H1 (cell line): Measurements from ENCODE around the gene RTF2. TPM values are rescaled to one million over a fixed set of nuclear protein-coding genes. Genes with fewer than 3 reads are reported as not detected.
A peak's percentile ranks its signal among the peaks of the same experiment; 100 is the strongest.

Experiments used
- CTCF ChIA-PET: fragments of 300-600 bp; sonication (Branson Sonifier 250); formaldehyde crosslinking; loops from one replicate; lab custom pipeline; 2021; ENCODE audit not compliant: partially characterized antibody; lab: Charles Lee
- POLR2A ChIA-PET: fragments of 300-600 bp; sonication (Branson Sonifier 250); formaldehyde crosslinking; loops from one replicate; lab custom pipeline; 2021; ENCODE audit warnings: inconsistent platforms; ENCODE audit not compliant: partially characterized antibody; lab: Charles Lee
- DNase-seq, 2 experiments: peaks; one replicate each; pipeline versions ENCODE4 v3.0.0 to v3.0.0-alpha.2; 2010 to 2022; ENCODE audit warnings: low spot score in 2 of 2, low read depth in 1 of 2, mixed read lengths in 1 of 2
- FAIRE-seq: peaks from 2 replicates; lab custom pipeline; 2011; peaks lifted over from hg19 to GRCh38; lab: Jason Lieb, UNC
- H2AFZ ChIP-seq: 2 replicates; pipeline ENCODE4 v1.8.1; 2012; ENCODE audit warnings: low read length, inconsistent platforms
- H2AK5ac ChIP-seq: 2 replicates; pipeline ENCODE4 v1.6.1; 2013; ENCODE audit warnings: low read depth, low read length
- H2BK120ac ChIP-seq: replicated peaks from 2 replicates; pipeline ENCODE3; 2013; ENCODE audit warnings: low read depth, low read length, inconsistent platforms
- H2BK12ac ChIP-seq: 2 replicates; pipeline ENCODE4 v1.6.1; 2013; ENCODE audit warnings: low read depth, low read length
- H2BK15ac ChIP-seq: 2 replicates; pipeline ENCODE4 v1.6.1; 2013; ENCODE audit warnings: low read length
- H2BK20ac ChIP-seq: 2 replicates; pipeline ENCODE4 v1.6.1; 2013; ENCODE audit warnings: low read length
- H2BK5ac ChIP-seq: 2 replicates; pipeline ENCODE4 v1.6.1; 2013; ENCODE audit warnings: low read depth, low read length
- H3K14ac ChIP-seq: 2 replicates; pipeline ENCODE4 v1.6.1; 2013; ENCODE audit warnings: inconsistent platforms; ENCODE audit not compliant: insufficient read length
- H3K18ac ChIP-seq: 2 replicates; pipeline ENCODE4 v1.6.1; 2013; ENCODE audit warnings: low read length; ENCODE audit errors: extremely low read depth
- H3K23ac ChIP-seq: 2 replicates; pipeline ENCODE4 v1.6.1; 2013; ENCODE audit warnings: inconsistent platforms; ENCODE audit not compliant: insufficient read length
- H3K23me2 ChIP-seq: 2 replicates; pipeline ENCODE4 v1.6.1; 2013; ENCODE audit warnings: low read depth, low read length
- H3K27ac ChIP-seq: 2 replicates; pipeline ENCODE4 v1.6.1; 2011; ENCODE audit warnings: low read depth, low read length, inconsistent platforms
- H3K27me3 ChIP-seq, 4 experiments: replicated peaks in 1 of 4; 1 replicate in 1 of 4; 2 replicates in 3 of 4; pipeline versions ENCODE4 v1.6.1 to v1.8.1; 2011 to 2013; ENCODE audit warnings: low read length in 3 of 4, mild to moderate bottlenecking in 3 of 4, inconsistent platforms in 2 of 4, mixed read lengths in 2 of 4, moderate library complexity in 1 of 4; ENCODE audit not compliant: control insufficient read depth in 3 of 4, insufficient read depth in 3 of 4; ENCODE audit errors: extremely low read depth in 1 of 4
- H3K36me3 ChIP-seq, 4 experiments: 2 replicates each; pipeline versions ENCODE4 v1.6.1 to v1.8.1; 2011 to 2013; ENCODE audit warnings: mild to moderate bottlenecking in 4 of 4, low read length in 3 of 4, moderate library complexity in 2 of 4, control low read depth in 1 of 4, inconsistent platforms in 1 of 4; ENCODE audit not compliant: insufficient read depth in 4 of 4, control insufficient read depth in 2 of 4
- H3K4ac ChIP-seq: replicated peaks from 2 replicates; pipeline ENCODE3; 2013; ENCODE audit warnings: low read length, low read depth, mixed read lengths, inconsistent platforms; ENCODE audit not compliant: insufficient read length
- H3K4me1 ChIP-seq, 4 experiments: replicated peaks in 1 of 4; 1 replicate in 1 of 4; 2 replicates in 3 of 4; pipeline versions ENCODE4 v1.6.1 to v1.8.1; 2011 to 2013; ENCODE audit warnings: low read length in 3 of 4, inconsistent platforms in 2 of 4, mixed read lengths in 1 of 4; ENCODE audit not compliant: insufficient read depth in 4 of 4, control insufficient read depth in 3 of 4
- H3K4me2 ChIP-seq, 2 experiments: 2 replicates each; pipeline versions ENCODE4 v1.6.1 to v1.8.1; 2011 to 2013; ENCODE audit warnings: low read depth in 2 of 2, low read length in 2 of 2, control low read depth in 1 of 2, inconsistent platforms in 1 of 2, mild to moderate bottlenecking in 1 of 2; ENCODE audit not compliant: insufficient read depth in 1 of 2
- H3K4me3 ChIP-seq, 4 experiments: fragments of 200-600, 300-600 bp in 1 of 4; sonication (generic), shearing (Covaris generic), sonication (Bioruptor Twin) in 1 of 4; 2 replicates each; pipeline versions ENCODE4 v1.5.1 to v1.8.1; 2011 to 2016; ENCODE audit warnings: low read length in 4 of 4, low read depth in 3 of 4, control low read depth in 2 of 4, inconsistent platforms in 2 of 4, mild to moderate bottlenecking in 2 of 4, mixed read lengths in 1 of 4, moderate library complexity in 1 of 4; ENCODE audit not compliant: insufficient read depth in 2 of 4; ENCODE audit errors: extremely low read depth in 1 of 4
- H3K56ac ChIP-seq: replicated peaks from 2 replicates; pipeline ENCODE3; 2013; ENCODE audit warnings: low read depth, mild to moderate bottlenecking, mixed read lengths, low read length, inconsistent platforms; ENCODE audit not compliant: insufficient read length
- H3K79me1 ChIP-seq: 2 replicates; pipeline ENCODE4 v1.6.1; 2013; ENCODE audit warnings: low read depth, low read length, control low read depth
- H3K79me2 ChIP-seq, 2 experiments: 2 replicates each; pipeline versions ENCODE4 v1.6.1 to v1.8.1; 2012 to 2013; ENCODE audit warnings: low read length in 2 of 2, mild to moderate bottlenecking in 2 of 2, inconsistent platforms in 1 of 2; ENCODE audit not compliant: insufficient read depth in 2 of 2, control insufficient read depth in 1 of 2
- H3K9ac ChIP-seq, 4 experiments: replicated peaks in 1 of 4; 1 replicate in 1 of 4; 2 replicates in 3 of 4; pipeline versions ENCODE4 v1.6.1 to v1.8.1; 2011 to 2013; ENCODE audit warnings: low read depth in 3 of 4, low read length in 3 of 4, control low read depth in 2 of 4, mild to moderate bottlenecking in 2 of 4, moderate library complexity in 2 of 4, inconsistent platforms in 1 of 4; ENCODE audit errors: extremely low read depth in 1 of 4
- H3K9me3 ChIP-seq, 2 experiments: 2 replicates each; pipeline versions ENCODE4 v1.6.1 to v1.8.1; 2012 to 2013; ENCODE audit warnings: mild to moderate bottlenecking in 2 of 2, moderate library complexity in 2 of 2, control low read depth in 1 of 2, inconsistent platforms in 1 of 2, low read depth in 1 of 2, low read length in 1 of 2, mixed read lengths in 1 of 2; ENCODE audit not compliant: insufficient read depth in 2 of 2
- H4K20me1 ChIP-seq, 2 experiments: replicated peaks in 1 of 2; 2 replicates each; pipeline versions ENCODE3 to v1.8.1; 2011 to 2013; ENCODE audit warnings: inconsistent platforms in 2 of 2, low read length in 2 of 2, mild to moderate bottlenecking in 1 of 2; ENCODE audit not compliant: insufficient read depth in 2 of 2, control insufficient read depth in 1 of 2
- H4K5ac ChIP-seq: 2 replicates; pipeline ENCODE4 v1.6.1; 2013; ENCODE audit warnings: low read length, low read depth, mixed read lengths, inconsistent platforms; ENCODE audit not compliant: insufficient read length
- H4K8ac ChIP-seq: 2 replicates; pipeline ENCODE4 v1.8.0; 2013; ENCODE audit warnings: mild to moderate bottlenecking, moderate library complexity, low read length, inconsistent platforms; ENCODE audit not compliant: insufficient read depth; ENCODE audit errors: extremely low read depth
- H4K91ac ChIP-seq: replicated peaks from 2 replicates; pipeline ENCODE3; 2013; ENCODE audit warnings: low read length, mixed read lengths, inconsistent platforms; ENCODE audit not compliant: insufficient read length
- BACH1 ChIP-seq: IDR thresholded peaks from 2 replicates; pipeline ENCODE4 v1.6.1; 2012; ENCODE audit warnings: low read length, improper control_type of control experiment
- BRCA1 ChIP-seq: IDR thresholded peaks from 2 replicates; pipeline ENCODE4 v1.6.1; 2012; ENCODE audit warnings: low read depth, low read length, improper control_type of control experiment
- GABPA ChIP-seq: IDR thresholded peaks from 2 replicates; pipeline ENCODE4 v1.6.1; 2011; ENCODE audit warnings: mild to moderate bottlenecking, low read length, moderate library complexity, borderline replicate concordance; ENCODE audit not compliant: insufficient read depth
- HDAC6 ChIP-seq: IDR thresholded peaks from one replicate; pipeline ENCODE4 v1.7.1; 2012; ENCODE audit warnings: low read depth, mild to moderate bottlenecking, inconsistent platforms, low read length, moderate library complexity
- JUN ChIP-seq: IDR thresholded peaks from 2 replicates; pipeline ENCODE4 v1.6.1; 2011; ENCODE audit warnings: low read depth, mild to moderate bottlenecking, improper control_type of control experiment, low read length
- RAD21 ChIP-seq, 2 experiments: IDR thresholded peaks in 1 of 2; conservative IDR thresholded peaks in 1 of 2; 2 replicates each; pipeline ENCODE4 v1.6.1; 2011; ENCODE audit warnings: low read depth in 2 of 2, low read length in 2 of 2, improper control_type of control experiment in 1 of 2, inconsistent platforms in 1 of 2, mild to moderate bottlenecking in 1 of 2, moderate library complexity in 1 of 2
- RNF2 ChIP-seq: fragments of 200-900, 300-1000 bp; sonication (generic); IDR thresholded peaks from 2 replicates; pipeline ENCODE4 v1.7.1; 2016; ENCODE audit warnings: borderline replicate concordance, low read depth, mild to moderate bottlenecking, antibody characterized with exemption, low read length; ENCODE audit not compliant: poor library complexity, severe bottlenecking; ENCODE audit errors: missing control alignments
- SIX5 ChIP-seq: IDR thresholded peaks from 2 replicates; pipeline ENCODE4 v1.6.1; 2011; ENCODE audit warnings: mild to moderate bottlenecking, low read depth, low read length
- SP4 ChIP-seq: IDR thresholded peaks from 2 replicates; pipeline ENCODE4 v1.6.1; 2012; ENCODE audit warnings: low read length, inconsistent platforms
- TCF12 ChIP-seq: IDR thresholded peaks from 2 replicates; pipeline ENCODE4 v1.6.1; 2011; ENCODE audit warnings: low read depth, mild to moderate bottlenecking, low read length
- ZNF274 ChIP-seq: IDR thresholded peaks from 2 replicates; pipeline ENCODE4 v1.7.0; 2012; ENCODE audit warnings: low read length, borderline replicate concordance; ENCODE audit errors: extremely low read depth
- WGBS, 2 experiments: shearing (Covaris generic) in 1 of 2; methylation state at CpG; one replicate each; pipeline versions ENCODE4 v1.1.6 to v1.1.7; 2013 to 2015; ENCODE audit warnings: low lambda C conversion rate in 2 of 2, mixed read lengths in 2 of 2, inconsistent platforms in 1 of 2, low coverage in 1 of 2, missing lambda C conversion rate in 1 of 2; ENCODE audit not compliant: insufficient replicate concordance in 2 of 2, insufficient coverage in 1 of 2, insufficient read length in 1 of 2; ENCODE audit errors: extremely low coverage in 1 of 2, missing lambda C conversion rate in 1 of 2; 5-methylcytosine and 5-hydroxymethylcytosine counted together
- polyA plus RNA-seq, 7 experiments: library from polyadenylated mRNA; depleted of rRNA in 3 of 7; stranded (reverse) in 5 of 7; unstranded in 2 of 7; fragments of >200 nt in 5 of 7; fragments of 200-250 nt in 2 of 7; gene quantifications; 1 replicate in 5 of 7; 2 replicates in 1 of 7; 4 replicates in 1 of 7; pipeline versions ENCODE4 v1.2.1 to v1.2.3, GENCODE V29; 2011 to 2013; ENCODE audit warnings: missing spikeins in 2 of 7, mixed read lengths in 2 of 7
- total RNA-seq: library from RNA; stranded (reverse); fragmentation: NEBNext Ultra II Directional; extraction: Animal tissue kit (Norgen Biotek cat#: 25700); gene quantifications from 2 replicates; pipeline ENCODE4 v1.2.1, GENCODE V29; 2021
- TF ChIP-seq, protein P1 (sequence below): IDR thresholded peaks from 2 replicates; pipeline ENCODE4 v1.6.1; 2011; ENCODE audit warnings: low read length, improper control_type of control experiment
- TF ChIP-seq, protein P2 (sequence below): IDR thresholded peaks from 2 replicates; pipeline ENCODE4 v1.6.1; 2012; ENCODE audit warnings: inconsistent platforms

Gene RTF2
- total and polyA plus RNA-seq, 2 of the 8 experiments (the other 6 are each of a cell fraction or from before 2014, with no cell fraction given): 33.9 to 51.2 TPM

DNA sequence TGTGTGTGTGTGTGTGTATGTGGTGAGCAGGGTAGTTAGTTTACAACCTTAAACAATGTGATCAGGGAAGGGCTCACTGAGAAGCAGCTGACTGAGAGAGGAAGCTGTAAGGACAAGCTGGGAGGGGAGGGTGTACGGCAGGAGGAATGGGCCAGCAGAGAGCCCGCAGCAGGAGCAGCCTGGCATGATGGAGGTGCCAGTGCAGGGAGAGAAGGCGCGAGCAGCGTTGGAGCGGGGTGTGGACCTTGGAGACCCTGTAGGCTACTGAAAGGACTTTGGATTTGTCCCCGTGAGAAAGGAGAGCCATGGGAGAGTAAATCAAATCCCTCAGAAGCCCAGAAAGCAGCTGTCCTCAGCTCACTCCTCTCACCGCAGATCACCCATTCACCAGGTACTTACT is 83.1 kb downstream of the RTF2 start:
- no peak overlapping the region for H3K18ac ChIP-seq
- H3K79me1 ChIP-seq: no peaks in the 10 kb centered on the region
- 0 out of 2 replicates have a peak overlapping the region, but pooled peaks have one; percentile 18 for H2BK20ac ChIP-seq
- no peak overlapping the region for H3K27ac ChIP-seq
- H4K8ac ChIP-seq: no peak overlapping the region
- 0 out of 2 replicates have a peak overlapping the region, but pooled peaks have one; percentile 9 for H2BK12ac ChIP-seq
- no peak overlapping the region for H3K14ac ChIP-seq
- H4K20me1 ChIP-seq: no peaks in the 10 kb centered on the region
- H3K79me2 ChIP-seq: no peaks in the 10 kb centered on the region
- no peaks in the 10 kb centered on the region for H3K27me3 ChIP-seq
- WGBS, 2 experiments: 88% methylated on average over 7 of the region's 8 CpGs; no CpG with 5 or more reads in 1 of the 2 experiments
- no peak overlapping the region for H3K4me2 ChIP-seq
- H3K4me3 ChIP-seq: no peak overlapping the region
- ChIA-PET POLR2A (no interaction called here), CTCF (interaction anchor here (0.7 to 5.9 kb wide), 43 partner anchors 9 to 778 kb away, joined by 3 to 95 read pairs (median 5); partner anchors contain the start of genes SPO11 and TFAP2C)
- no peak overlapping the region for H2BK120ac ChIP-seq
- no peak overlapping the region for H3K9ac ChIP-seq
- H3K56ac ChIP-seq: no peak overlapping the region
- H4K91ac ChIP-seq: no peak overlapping the region
- H2BK15ac ChIP-seq: no peak overlapping the region
- H3K23me2 ChIP-seq: no peaks in the 10 kb centered on the region
- no peak overlapping the region for H2AFZ ChIP-seq
- H3K9me3 ChIP-seq: no peaks in the 10 kb centered on the region
- H2BK5ac ChIP-seq: no peak overlapping the region
- H3K4me1 ChIP-seq: peaks cover 0 to 2% (median 0%) of the 10 kb centered on the region in 4 experiments; a peak in 1 of 7 replicates
- H2AK5ac ChIP-seq: no peak overlapping the region
- no peak for DNase-seq
- no peaks in the 10 kb centered on the region for H3K36me3 ChIP-seq
- no peak for FAIRE-seq
- no peak overlapping the region for H4K5ac ChIP-seq
- H3K23ac ChIP-seq: no peak overlapping the region
- no peak overlapping the region for H3K4ac ChIP-seq
- TF ChIP-seq HDAC6 (no peak), RNF2 (no peak), BACH1 (no peak), GABPA (no peak), RAD21 (IDR thresholded peaks at IDR 0.05 in 1 of 2, conservative IDR thresholded peaks at IDR 0.05 in 1 of 2; ENCODE audit: low read depth in 2 of 2, low read length in 2 of 2) (no peak), TCF12 (no peak), BRCA1 (no peak), SP4 (no peak), SIX5 (no peak), JUN (no peak), ZNF274 (no peak)
- TF ChIP-seq, protein P1, sequence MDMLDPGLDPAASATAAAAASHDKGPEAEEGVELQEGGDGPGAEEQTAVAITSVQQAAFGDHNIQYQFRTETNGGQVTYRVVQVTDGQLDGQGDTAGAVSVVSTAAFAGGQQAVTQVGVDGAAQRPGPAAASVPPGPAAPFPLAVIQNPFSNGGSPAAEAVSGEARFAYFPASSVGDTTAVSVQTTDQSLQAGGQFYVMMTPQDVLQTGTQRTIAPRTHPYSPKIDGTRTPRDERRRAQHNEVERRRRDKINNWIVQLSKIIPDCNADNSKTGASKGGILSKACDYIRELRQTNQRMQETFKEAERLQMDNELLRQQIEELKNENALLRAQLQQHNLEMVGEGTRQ: no peak
- TF ChIP-seq, protein P2, sequence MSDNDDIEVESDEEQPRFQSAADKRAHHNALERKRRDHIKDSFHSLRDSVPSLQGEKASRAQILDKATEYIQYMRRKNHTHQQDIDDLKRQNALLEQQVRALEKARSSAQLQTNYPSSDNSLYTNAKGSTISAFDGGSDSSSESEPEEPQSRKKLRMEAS: no peak
